Neural cell (in vitro differentiated cells): Measurements from ENCODE around the gene GAST. TPM values are rescaled to one million over a fixed set of nuclear protein-coding genes. Genes with fewer than 3 reads are reported as not detected.

Experiments used
- H2AFZ ChIP-seq: fragments of 200-600, 300-800 bp; sonication (generic), shearing (Covaris generic); 2 replicates; pipeline ENCODE4 v1.6.0; 2014; ENCODE audit warnings: low read depth, mild to moderate bottlenecking, antibody characterized with exemption, low read length, moderate library complexity
- H3F3A ChIP-seq: fragments of 200-600 bp; shearing (Covaris generic); 2 replicates; pipeline ENCODE4 v1.6.1; 2016; ENCODE audit warnings: mild to moderate bottlenecking, moderate library complexity, mixed read lengths, antibody characterized with exemption, low read length; ENCODE audit not compliant: insufficient read depth, poor library complexity, severe bottlenecking
- H3K27ac ChIP-seq: fragments of 200-600, 300-800 bp; sonication (generic), shearing (Covaris generic); 2 replicates; pipeline ENCODE4 v1.5.1; 2014; ENCODE audit warnings: mild to moderate bottlenecking, low read length, moderate library complexity
- H3K27me3 ChIP-seq: fragments of 300-800, 200-600 bp; sonication (generic), shearing (Covaris generic); 2 replicates; pipeline ENCODE4 v1.6.0; 2014; ENCODE audit warnings: mild to moderate bottlenecking, low read depth, low read length, moderate library complexity; ENCODE audit not compliant: insufficient read depth
- H3K36me3 ChIP-seq: fragments of 300-800, 200-600 bp; sonication (generic), shearing (Covaris generic); 2 replicates; pipeline ENCODE4 v1.5.1; 2014; ENCODE audit warnings: mild to moderate bottlenecking, antibody characterized with exemption, low read length, moderate library complexity; ENCODE audit not compliant: insufficient read depth
- H3K4me2 ChIP-seq: fragments of 300-800, 200-600 bp; sonication (generic), shearing (Covaris generic); 2 replicates; pipeline ENCODE4 v1.6.0; 2014; ENCODE audit warnings: mild to moderate bottlenecking, low read length
- H3K4me3 ChIP-seq: fragments of 300-800, 200-600 bp; sonication (generic), shearing (Covaris generic); 2 replicates; pipeline ENCODE4 v1.5.1; 2014; ENCODE audit warnings: mild to moderate bottlenecking, low read length, moderate library complexity
- H3K79me2 ChIP-seq: fragments of 200-600 bp; shearing (Covaris generic); replicated peaks from 2 replicates; pipeline ENCODE4 v1.6.0; 2014; ENCODE audit warnings: mild to moderate bottlenecking, low read length, moderate library complexity; ENCODE audit not compliant: insufficient read depth
- H3K9ac ChIP-seq: fragments of 300-800, 200-600 bp; sonication (generic), shearing (Covaris generic); 2 replicates; pipeline ENCODE4 v1.6.1; 2016; ENCODE audit warnings: mild to moderate bottlenecking, low read length, mixed read lengths
- H3K9me2 ChIP-seq: fragments of 200-600 bp; shearing (Covaris generic); 2 replicates; pipeline ENCODE4 v1.6.1; 2016; ENCODE audit warnings: mild to moderate bottlenecking, low read length, mixed read lengths; ENCODE audit not compliant: insufficient read depth
- H3K9me3 ChIP-seq: fragments of 200-600, 300-800 bp; sonication (generic), shearing (Covaris generic); 2 replicates; pipeline ENCODE4 v1.6.1; 2016; ENCODE audit warnings: mild to moderate bottlenecking, mixed run types, low read length, moderate library complexity, mixed read lengths
- H4K20me1 ChIP-seq: fragments of 200-600 bp; shearing (Covaris generic); 2 replicates; pipeline ENCODE4 v1.6.1; 2016; ENCODE audit warnings: mild to moderate bottlenecking, mixed run types; ENCODE audit not compliant: insufficient read depth
- CTCF ChIP-seq: fragments of 450-650 bp; IDR thresholded peaks from 2 replicates; pipeline ENCODE4 v1.5.1; 2014; ENCODE audit warnings: antibody characterized with exemption, mild to moderate bottlenecking, moderate library complexity; ENCODE audit not compliant: poor library complexity, severe bottlenecking
- EP300 ChIP-seq: fragments of 450-650 bp; conservative IDR thresholded peaks from 2 replicates; pipeline ENCODE4 v1.6.1; 2014; ENCODE audit warnings: antibody characterized with exemption, mild to moderate bottlenecking, moderate library complexity; ENCODE audit not compliant: poor library complexity, severe bottlenecking
- EZH2 ChIP-seq: fragments of 200-600, 300-800 bp; shearing (Covaris generic), sonication (generic); IDR thresholded peaks from 2 replicates; pipeline ENCODE4 v1.6.1; 2014; ENCODE audit warnings: antibody characterized with exemption, low read length, borderline replicate concordance, mild to moderate bottlenecking; ENCODE audit not compliant: insufficient read depth, poor library complexity, severe bottlenecking
- MXI1 ChIP-seq: fragments of 450-650 bp; conservative IDR thresholded peaks from 2 replicates; pipeline ENCODE4 v1.6.1; 2014; ENCODE audit warnings: antibody characterized with exemption, mild to moderate bottlenecking; ENCODE audit not compliant: poor library complexity, severe bottlenecking
- POLR2AphosphoS5 ChIP-seq: IDR thresholded peaks from 2 replicates; pipeline ENCODE4 v1.6.1; 2012
- RAD21 ChIP-seq: fragments of 450-650 bp; conservative IDR thresholded peaks from 2 replicates; pipeline ENCODE4 v1.6.1; 2014; ENCODE audit warnings: antibody characterized with exemption, mild to moderate bottlenecking, moderate library complexity
- SMC3 ChIP-seq: fragments of 450-650 bp; conservative IDR thresholded peaks from 2 replicates; pipeline ENCODE4 v1.6.1; 2014; ENCODE audit warnings: antibody characterized with exemption, mild to moderate bottlenecking, moderate library complexity; ENCODE audit not compliant: poor library complexity
- TAF1 ChIP-seq: IDR thresholded peaks from 2 replicates; pipeline ENCODE4 v1.6.1; 2012; ENCODE audit warnings: low read depth
- polyA plus RNA-seq: library from polyadenylated mRNA; depleted of rRNA; stranded (reverse); fragments of >200 nt; gene quantifications from 2 replicates; pipeline ENCODE4 v1.2.3, GENCODE V29; 2014
- TF ChIP-seq, protein P1 (sequence below): IDR thresholded peaks from 2 replicates; pipeline ENCODE4 v1.6.1; 2012; ENCODE audit warnings: borderline replicate concordance

Gene GAST
- polyA plus RNA-seq, 1 donor from 2014 or later = not detected

- Histone ChIP-seq H3F3A (no peaks in the 10 kb centered on the region), H3K4me2 (no peak overlapping the region), H3K79me2 (no peaks in the 10 kb centered on the region), H3K9me3 (no peaks in the 10 kb centered on the region), H3K9me2 (no peaks in the 10 kb centered on the region), H3K27me3 (peaks cover 60% of the 10 kb centered on the region), H3K27ac (no peak overlapping the region), H3K4me3 (no peak overlapping the region), H2AFZ (no peak overlapping the region), H3K36me3 (no peaks in the 10 kb centered on the region), H4K20me1 (no peaks in the 10 kb centered on the region), H3K9ac (no peak overlapping the region)
- no peak for TF ChIP-seq RAD21
- no peak for TF ChIP-seq SMC3
These were observed 23.6 kb downstream of the GAST start for GRCh38 chr17:41735744-41736143.

DNA sequence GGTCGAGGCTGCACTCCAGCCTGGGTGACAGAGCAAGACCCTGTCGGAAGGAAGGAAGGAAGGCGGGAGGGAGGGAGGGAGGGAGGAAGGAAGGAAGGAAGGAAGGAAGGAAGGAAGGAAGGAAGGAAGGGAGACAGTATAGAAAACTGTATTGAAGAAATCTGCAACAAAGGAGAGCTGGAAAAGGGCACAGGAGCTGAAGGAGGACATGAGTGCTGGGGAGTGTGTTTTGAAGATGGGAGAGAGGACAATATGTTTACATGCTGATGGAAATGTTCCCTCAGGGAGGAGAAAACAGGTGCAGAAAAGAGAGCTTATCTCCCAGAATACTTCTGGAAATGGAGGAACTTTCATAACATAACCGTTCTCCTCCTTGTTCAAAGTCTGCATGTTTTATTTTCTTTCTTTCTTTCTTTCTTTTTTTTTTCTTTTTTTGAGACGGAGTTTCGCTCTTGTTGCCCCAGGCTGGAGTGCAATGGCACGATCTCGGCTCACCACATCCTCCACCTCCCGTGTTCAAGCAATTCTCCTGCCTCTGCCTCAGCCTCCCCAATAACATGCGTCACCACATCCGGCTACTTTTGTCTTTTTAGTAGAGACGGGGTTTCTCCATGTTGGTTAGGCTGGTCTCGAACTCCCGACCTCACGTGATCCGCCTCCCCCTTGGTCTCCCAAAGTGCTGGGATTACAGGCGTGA lies 25.0 kb downstream of the GAST start:
- Histone ChIP-seq H3K4me2 (no peak overlapping the region), H3K79me2 (no peaks in the 10 kb centered on the region), H3K27ac (no peak overlapping the region), H3K27me3 (peaks cover 55% of the 10 kb centered on the region), H3K9ac (no peak overlapping the region), H4K20me1 (no peaks in the 10 kb centered on the region), H3F3A (no peaks in the 10 kb centered on the region), H3K9me3 (no peaks in the 10 kb centered on the region), H3K9me2 (no peaks in the 10 kb centered on the region), H3K4me3 (no peak overlapping the region), H2AFZ (no peak overlapping the region), H3K36me3 (no peaks in the 10 kb centered on the region)
- no peak for TF ChIP-seq TAF1
- TF ChIP-seq EP300 = no peak
- TF ChIP-seq POLR2AphosphoS5 = no peak
- TF ChIP-seq RAD21 = no peak
- TF ChIP-seq EZH2 = no peak
- TF ChIP-seq, protein P1, sequence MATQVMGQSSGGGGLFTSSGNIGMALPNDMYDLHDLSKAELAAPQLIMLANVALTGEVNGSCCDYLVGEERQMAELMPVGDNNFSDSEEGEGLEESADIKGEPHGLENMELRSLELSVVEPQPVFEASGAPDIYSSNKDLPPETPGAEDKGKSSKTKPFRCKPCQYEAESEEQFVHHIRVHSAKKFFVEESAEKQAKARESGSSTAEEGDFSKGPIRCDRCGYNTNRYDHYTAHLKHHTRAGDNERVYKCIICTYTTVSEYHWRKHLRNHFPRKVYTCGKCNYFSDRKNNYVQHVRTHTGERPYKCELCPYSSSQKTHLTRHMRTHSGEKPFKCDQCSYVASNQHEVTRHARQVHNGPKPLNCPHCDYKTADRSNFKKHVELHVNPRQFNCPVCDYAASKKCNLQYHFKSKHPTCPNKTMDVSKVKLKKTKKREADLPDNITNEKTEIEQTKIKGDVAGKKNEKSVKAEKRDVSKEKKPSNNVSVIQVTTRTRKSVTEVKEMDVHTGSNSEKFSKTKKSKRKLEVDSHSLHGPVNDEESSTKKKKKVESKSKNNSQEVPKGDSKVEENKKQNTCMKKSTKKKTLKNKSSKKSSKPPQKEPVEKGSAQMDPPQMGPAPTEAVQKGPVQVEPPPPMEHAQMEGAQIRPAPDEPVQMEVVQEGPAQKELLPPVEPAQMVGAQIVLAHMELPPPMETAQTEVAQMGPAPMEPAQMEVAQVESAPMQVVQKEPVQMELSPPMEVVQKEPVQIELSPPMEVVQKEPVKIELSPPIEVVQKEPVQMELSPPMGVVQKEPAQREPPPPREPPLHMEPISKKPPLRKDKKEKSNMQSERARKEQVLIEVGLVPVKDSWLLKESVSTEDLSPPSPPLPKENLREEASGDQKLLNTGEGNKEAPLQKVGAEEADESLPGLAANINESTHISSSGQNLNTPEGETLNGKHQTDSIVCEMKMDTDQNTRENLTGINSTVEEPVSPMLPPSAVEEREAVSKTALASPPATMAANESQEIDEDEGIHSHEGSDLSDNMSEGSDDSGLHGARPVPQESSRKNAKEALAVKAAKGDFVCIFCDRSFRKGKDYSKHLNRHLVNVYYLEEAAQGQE = no peak
- TF ChIP-seq CTCF = no peak
- TF ChIP-seq MXI1 = no peak
- TF ChIP-seq SMC3 = no peak
